Spleen (tissue), 7 donors: ENCODE measurements around the gene PTH1R.
A peak's percentile ranks its signal among the peaks of the same experiment; 100 is the strongest.

Source experiments
- CTCF ChIP-seq, 11 experiments: fragments of 200-600 bp in 7 of 11; fragments of 450-650 bp in 4 of 11; sonication (generic) in 4 of 11; IDR thresholded peaks in 8 of 11; conservative IDR thresholded peaks in 3 of 11; 1 replicate in 7 of 11; 2 replicates in 4 of 11; pipeline versions ENCODE4 v1.4.0 to v1.8.0; 2016 to 2021; ENCODE audit warnings: antibody characterized with exemption in 11 of 11, inconsistent platforms in 4 of 11, mild to moderate bottlenecking in 1 of 11
- POLR2AphosphoS5 ChIP-seq, 3 donors: sonication (generic); formaldehyde crosslinking; IDR thresholded peaks; one replicate each; pipeline ENCODE4 v1.5.1; 2017; ENCODE audit warnings: antibody characterized with exemption in 3 of 3
- donor health status: DM: no; HTN: no; CAD: no; lungs with moderate emphysema.
- donor health status: DM: no; HTN: no; CAD: no.
- donor health status: DM: no; HTN: no; CAD: no.

- TF ChIP-seq CTCF (IDR thresholded peaks at IDR 0.05 in 8 of 11, conservative IDR thresholded peaks at IDR 0.05 in 3 of 11) (peak; percentile 39 to 85 (median 71)), POLR2AphosphoS5 (IDR thresholded peaks at IDR 0.05) (peak in 2 of 3 donors; percentile 35 to 60)
Observed at GRCh38 chr3:46923559-46924350, 46.2 kb downstream of the PTH1R start.
